ENCODE data around the gene RGL3.

GRCh38 chr19:11377237-11377636 is 41.9 kb downstream of the RGL3 start:
- TF ChIP-seq, protein P1, sequence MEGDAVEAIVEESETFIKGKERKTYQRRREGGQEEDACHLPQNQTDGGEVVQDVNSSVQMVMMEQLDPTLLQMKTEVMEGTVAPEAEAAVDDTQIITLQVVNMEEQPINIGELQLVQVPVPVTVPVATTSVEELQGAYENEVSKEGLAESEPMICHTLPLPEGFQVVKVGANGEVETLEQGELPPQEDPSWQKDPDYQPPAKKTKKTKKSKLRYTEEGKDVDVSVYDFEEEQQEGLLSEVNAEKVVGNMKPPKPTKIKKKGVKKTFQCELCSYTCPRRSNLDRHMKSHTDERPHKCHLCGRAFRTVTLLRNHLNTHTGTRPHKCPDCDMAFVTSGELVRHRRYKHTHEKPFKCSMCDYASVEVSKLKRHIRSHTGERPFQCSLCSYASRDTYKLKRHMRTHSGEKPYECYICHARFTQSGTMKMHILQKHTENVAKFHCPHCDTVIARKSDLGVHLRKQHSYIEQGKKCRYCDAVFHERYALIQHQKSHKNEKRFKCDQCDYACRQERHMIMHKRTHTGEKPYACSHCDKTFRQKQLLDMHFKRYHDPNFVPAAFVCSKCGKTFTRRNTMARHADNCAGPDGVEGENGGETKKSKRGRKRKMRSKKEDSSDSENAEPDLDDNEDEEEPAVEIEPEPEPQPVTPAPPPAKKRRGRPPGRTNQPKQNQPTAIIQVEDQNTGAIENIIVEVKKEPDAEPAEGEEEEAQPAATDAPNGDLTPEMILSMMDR (conservative IDR thresholded peaks at IDR 0.05; ENCODE audit: low read depth, low read length) = no peak
- TF ChIP-seq RAD21 (IDR thresholded peaks at IDR 0.05; ENCODE audit: low read length) = no peak

Data from IMR-90 (cell line).